Measurements from ENCODE around the gene IYD. TPM values are rescaled to one million over a fixed set of nuclear protein-coding genes. Genes with fewer than 3 reads are reported as not detected.

The IYD gene
- total RNA-seq, 2 experiments from 2014 or later = not detected

GRCh38 chr6:150435832-150436231 lies 67.0 kb downstream of the IYD start:
- CTCF ChIA-PET = no interaction called here
- H3K4me3 Mint-ChIP-seq = no peak overlapping the region
- no peak overlapping the region for H3K27ac Mint-ChIP-seq

GRCh38 chr6:150439373-150439772 lies 70.6 kb downstream of the IYD start:
- no peaks in the 10 kb centered on the region for H3K36me3 ChIP-seq (ENCODE audit: insufficient read depth, low read length)
- Mint-ChIP-seq H3K27ac (no peak overlapping the region), H3K27me3 (peaks cover 5% of the 10 kb centered on the region), H3K4me1 (ENCODE audit: low read depth) (no peaks in the 10 kb centered on the region), H3K4me3 (no peak overlapping the region), H3K36me3 (ENCODE audit: low read depth) (no peaks in the 10 kb centered on the region), H3K9me3 (peaks cover 8% of the 10 kb centered on the region)
- no peak for ATAC-seq (ENCODE audit: poor library complexity)
- no peaks in the 10 kb centered on the region for H3K4me1 ChIP-seq (ENCODE audit: insufficient read depth, low read length)
- no peak overlapping the region for H3K4me3 ChIP-seq (ENCODE audit: low read length)
- no peak for TF ChIP-seq CTCF (IDR thresholded peaks at IDR 0.05)
- ChIA-PET POLR2A (no interaction called here), CTCF (no interaction called here)
- peaks cover 0 to 7% of the 10 kb centered on the region in 2 experiments for H3K9me3 ChIP-seq (ENCODE audit: control insufficient read depth in 1 of 2, insufficient read depth in 1 of 2, low read length in 2 of 2)
- intact Hi-C loops (cut with DNase I, micrococcal nuclease) = no loop called here
- DNase-seq = no peak
- H3K27me3 ChIP-seq (ENCODE audit: control insufficient read depth in 1 of 2, insufficient read depth in 2 of 2, low read length in 2 of 2) = peaks cover 0 to 2% of the 10 kb centered on the region in 2 experiments
- no peak overlapping the region for H3K27ac ChIP-seq (ENCODE audit: low read depth in 1 of 2, low read length in 2 of 2)

More at GRCh38 chr6:150435832-150436231, 67.0 kb downstream of the IYD start:
- H3K4me3 ChIP-seq (ENCODE audit: low read length) = no peak overlapping the region
- intact Hi-C loops (cut with DNase I, micrococcal nuclease) = no loop called here
- DNase-seq (no peak), ATAC-seq (ENCODE audit: poor library complexity) (no peak)
- H3K4me1 Mint-ChIP-seq (ENCODE audit: low read depth) = no peaks in the 10 kb centered on the region
- no peak overlapping the region for H3K27ac ChIP-seq (ENCODE audit: low read depth in 1 of 2, low read length in 2 of 2)
- no peaks in the 10 kb centered on the region for H3K36me3 Mint-ChIP-seq (ENCODE audit: low read depth)
- H3K27me3 ChIP-seq (ENCODE audit: control insufficient read depth in 1 of 2, insufficient read depth in 2 of 2, low read length in 2 of 2) = peaks cover 0 to 3% of the 10 kb centered on the region in 2 experiments
- peaks cover 0 to 6% of the 10 kb centered on the region in 2 experiments for H3K9me3 ChIP-seq (ENCODE audit: control insufficient read depth in 1 of 2, insufficient read depth in 1 of 2, low read length in 2 of 2)
- H3K9me3 Mint-ChIP-seq = peaks cover 7% of the 10 kb centered on the region
- POLR2A ChIA-PET = no interaction called here
- H3K36me3 ChIP-seq (ENCODE audit: insufficient read depth, low read length) = no peaks in the 10 kb centered on the region
- H3K27me3 Mint-ChIP-seq = peaks cover 5% of the 10 kb centered on the region
- no peaks in the 10 kb centered on the region for H3K4me1 ChIP-seq (ENCODE audit: insufficient read depth, low read length)
- TF ChIP-seq CTCF (IDR thresholded peaks at IDR 0.05) = no peak

- no peak overlapping the region for H3K27ac Mint-ChIP-seq
- no peak overlapping the region for H3K4me3 Mint-ChIP-seq
- no peak for TF ChIP-seq CTCF (IDR thresholded peaks at IDR 0.05)
- DNase-seq = no peak
- ChIA-PET POLR2A (no interaction called here), CTCF (no interaction called here)
- H3K36me3 Mint-ChIP-seq (ENCODE audit: low read depth) = no peaks in the 10 kb centered on the region
- Histone ChIP-seq H3K27ac (ENCODE audit: low read depth in 1 of 2, low read length in 2 of 2) (no peak overlapping the region), H3K4me3 (ENCODE audit: low read length) (no peak overlapping the region), H3K36me3 (ENCODE audit: insufficient read depth, low read length) (no peaks in the 10 kb centered on the region), H3K9me3 (ENCODE audit: control insufficient read depth in 1 of 2, insufficient read depth in 1 of 2, low read length in 2 of 2) (peaks cover 0 to 7% of the 10 kb centered on the region in 2 experiments), H3K27me3 (ENCODE audit: control insufficient read depth in 1 of 2, insufficient read depth in 2 of 2, low read length in 2 of 2) (no peaks in the 10 kb centered on the region), H3K4me1 (ENCODE audit: insufficient read depth, low read length) (no peaks in the 10 kb centered on the region)
- peaks cover 7% of the 10 kb centered on the region for H3K9me3 Mint-ChIP-seq
- H3K4me1 Mint-ChIP-seq (ENCODE audit: low read depth) = no peaks in the 10 kb centered on the region
- H3K27me3 Mint-ChIP-seq = no peaks in the 10 kb centered on the region
- no peak for ATAC-seq (ENCODE audit: poor library complexity)
- intact Hi-C loops (cut with DNase I, micrococcal nuclease) = no loop called here
Observed at GRCh38 chr6:150443621-150444020, 74.8 kb downstream of the IYD start.

All from CD4-positive, alpha-beta T cell (primary cell).